ENCODE measurements around the gene KIF7.

KIF7 gene

GRCh38 chr15:89648106-89649012, 6.9 kb downstream of the KIF7 start:
- no peak overlapping the region for H3K27ac ChIP-seq
- TF ChIP-seq, protein P1, sequence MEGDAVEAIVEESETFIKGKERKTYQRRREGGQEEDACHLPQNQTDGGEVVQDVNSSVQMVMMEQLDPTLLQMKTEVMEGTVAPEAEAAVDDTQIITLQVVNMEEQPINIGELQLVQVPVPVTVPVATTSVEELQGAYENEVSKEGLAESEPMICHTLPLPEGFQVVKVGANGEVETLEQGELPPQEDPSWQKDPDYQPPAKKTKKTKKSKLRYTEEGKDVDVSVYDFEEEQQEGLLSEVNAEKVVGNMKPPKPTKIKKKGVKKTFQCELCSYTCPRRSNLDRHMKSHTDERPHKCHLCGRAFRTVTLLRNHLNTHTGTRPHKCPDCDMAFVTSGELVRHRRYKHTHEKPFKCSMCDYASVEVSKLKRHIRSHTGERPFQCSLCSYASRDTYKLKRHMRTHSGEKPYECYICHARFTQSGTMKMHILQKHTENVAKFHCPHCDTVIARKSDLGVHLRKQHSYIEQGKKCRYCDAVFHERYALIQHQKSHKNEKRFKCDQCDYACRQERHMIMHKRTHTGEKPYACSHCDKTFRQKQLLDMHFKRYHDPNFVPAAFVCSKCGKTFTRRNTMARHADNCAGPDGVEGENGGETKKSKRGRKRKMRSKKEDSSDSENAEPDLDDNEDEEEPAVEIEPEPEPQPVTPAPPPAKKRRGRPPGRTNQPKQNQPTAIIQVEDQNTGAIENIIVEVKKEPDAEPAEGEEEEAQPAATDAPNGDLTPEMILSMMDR (IDR thresholded peaks at IDR 0.05): no peak
- DNase-seq (ENCODE audit: low spot score): no peak
- no peak overlapping the region for H3K4me3 ChIP-seq

GRCh38 chr15:89647191-89647851, 7.9 kb downstream of the KIF7 start:
- TF ChIP-seq, protein P1 (IDR thresholded peaks at IDR 0.05): peak; percentile 85
- Histone ChIP-seq H3K4me3 (peak overlapping the region; percentile 15), H3K27ac (no peak overlapping the region)
- DNase-seq (ENCODE audit: low spot score): no peak

- H3K4me3 ChIP-seq: no peak overlapping the region
- TF ChIP-seq, protein P1 (IDR thresholded peaks at IDR 0.05): no peak
- H3K27ac ChIP-seq: no peak overlapping the region
- no peak for DNase-seq (ENCODE audit: low spot score)
Observed at GRCh38 chr15:89646416-89647141, 8.7 kb downstream of the KIF7 start.

DNA sequence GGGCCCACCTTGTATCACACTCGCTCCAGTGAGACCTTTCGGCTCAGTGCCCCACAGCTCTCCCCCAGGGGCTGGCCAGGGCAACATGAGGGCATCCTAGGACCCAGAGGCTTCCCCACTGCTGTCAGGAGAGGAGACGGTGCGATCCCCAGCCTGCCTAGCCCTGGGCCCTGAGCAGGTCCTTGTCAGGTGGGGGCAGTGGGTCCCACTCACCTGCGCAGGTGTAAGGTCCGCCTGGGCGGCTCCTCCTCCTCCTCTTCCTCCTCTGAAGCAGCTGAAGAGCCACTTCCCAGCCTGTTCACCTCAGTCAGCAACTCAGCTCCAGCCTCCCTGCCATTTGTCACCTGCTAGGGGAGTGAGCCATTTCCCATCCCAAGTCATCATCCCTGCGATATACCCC, 9.6 kb downstream of the KIF7 start:
- no peak for DNase-seq (ENCODE audit: low spot score)
- TF ChIP-seq, protein P1 (IDR thresholded peaks at IDR 0.05): no peak
- no peak overlapping the region for H3K27ac ChIP-seq
- no peak overlapping the region for H3K4me3 ChIP-seq

GRCh38 chr15:89642106-89642505, 13.2 kb downstream of the KIF7 start:
- peak; percentile 69 for DNase-seq (ENCODE audit: low spot score)

GRCh38 chr15:89641053-89641452, 14.2 kb downstream of the KIF7 start:
- TF ChIP-seq, protein P1 (IDR thresholded peaks at IDR 0.05): no peak
- DNase-seq (ENCODE audit: low spot score): no peak
- Histone ChIP-seq H3K27ac (no peak overlapping the region), H3K4me3 (no peak overlapping the region)

More at GRCh38 chr15:89642106-89642505, 13.2 kb downstream of the KIF7 start:
- H3K27ac ChIP-seq: no peak overlapping the region
- no peak overlapping the region for H3K4me3 ChIP-seq
- TF ChIP-seq, protein P1 (IDR thresholded peaks at IDR 0.05): no peak

Measured in coronary artery (tissue), 2 donors.